ENCODE results near the gene SCN4B. TPM values are rescaled to one million over a fixed set of nuclear protein-coding genes. Genes with fewer than 3 reads are reported as not detected.

Gene SCN4B
- total and polyA plus RNA-seq, 2 of the 8 experiments (the other 6 are each of a cell fraction or from before 2014, with no cell fraction given) = 2.8 to 4.9 TPM

- no peaks in the 10 kb centered on the region for H4K20me1 ChIP-seq (replicated peaks in 1 of 2; ENCODE audit: control insufficient read depth in 1 of 2, insufficient read depth in 2 of 2, low read length in 2 of 2)
- H3K27me3 ChIP-seq (replicated peaks in 1 of 4; ENCODE audit: control insufficient read depth in 3 of 4, extremely low read depth in 1 of 4, insufficient read depth in 3 of 4, low read length in 3 of 4) = no peaks in the 10 kb centered on the region
- no peak overlapping the region for H3K23ac ChIP-seq (ENCODE audit: insufficient read length)
- H2BK12ac ChIP-seq (ENCODE audit: low read depth, low read length) = no peak overlapping the region
- H3K14ac ChIP-seq (ENCODE audit: insufficient read length) = no peak overlapping the region
- CTCF ChIA-PET (ENCODE audit: partially characterized antibody) = interaction anchor here (0.6 to 2.4 kb wide), 3 partner anchors 15 to 104 kb away, joined by 3 to 11 read pairs (median 3); no protein-coding TSS in a partner anchor
- H2AFZ ChIP-seq (ENCODE audit: low read length) = no peak overlapping the region
- no peaks in the 10 kb centered on the region; a peak in 1 of 7 replicates for H3K4me1 ChIP-seq (replicated peaks in 1 of 4; ENCODE audit: control insufficient read depth in 3 of 4, insufficient read depth in 4 of 4, low read length in 3 of 4)
- WGBS, 2 experiments (ENCODE audit: extremely low coverage in 1 of 2, insufficient coverage in 1 of 2, insufficient read length in 1 of 2, insufficient replicate concordance in 2 of 2, low coverage in 1 of 2, low lambda C conversion rate in 2 of 2, missing lambda C conversion rate in 1 of 2) = 84% methylated on average over 6 of the region's 6 CpGs; no CpG with 5 or more reads in 1 of the 2 experiments
- no peak overlapping the region for H3K4me3 ChIP-seq (ENCODE audit: extremely low read depth in 1 of 4, insufficient read depth in 2 of 4, low read depth in 3 of 4, low read length in 4 of 4)
- H3K79me2 ChIP-seq (ENCODE audit: control insufficient read depth in 1 of 2, insufficient read depth in 2 of 2, low read length in 2 of 2) = no peaks in the 10 kb centered on the region
- no peak overlapping the region for H3K4ac ChIP-seq (replicated peaks; ENCODE audit: insufficient read length, low read depth, low read length)
- no peaks in the 10 kb centered on the region for H3K36me3 ChIP-seq (ENCODE audit: control insufficient read depth in 2 of 4, insufficient read depth in 4 of 4, low read length in 3 of 4)
- TF ChIP-seq RBBP5 (IDR thresholded peaks at IDR 0.05; ENCODE audit: borderline replicate concordance, low read depth, low read length) = no peak
- TF ChIP-seq CREB1 (IDR thresholded peaks at IDR 0.05) = no peak
- no peak for TF ChIP-seq KDM5A (IDR thresholded peaks at IDR 0.05; ENCODE audit: low read length)
- no peak for TF ChIP-seq EZH2 (IDR thresholded peaks at IDR 0.05; ENCODE audit: low read depth, low read length, severe bottlenecking)
- no peak for TF ChIP-seq ASH2L (IDR thresholded peaks at IDR 0.05; ENCODE audit: low read length)
- TF ChIP-seq GTF2F1 (IDR thresholded peaks at IDR 0.05; ENCODE audit: borderline replicate concordance, low read depth, low read length) = no peak
- TF ChIP-seq USF2 (IDR thresholded peaks at IDR 0.05; ENCODE audit: low read length) = no peak
- TF ChIP-seq HDAC2 (IDR thresholded peaks at IDR 0.05; ENCODE audit: borderline replicate concordance in 1 of 2, low read depth in 2 of 2, low read length in 2 of 2) = no peak
- TF ChIP-seq MAX (IDR thresholded peaks at IDR 0.05) = no peak
- no peak overlapping the region for H2BK5ac ChIP-seq (ENCODE audit: low read depth, low read length)
- H4K91ac ChIP-seq (replicated peaks; ENCODE audit: insufficient read length, low read length) = no peak overlapping the region
- no peak overlapping the region for H3K18ac ChIP-seq (ENCODE audit: extremely low read depth, low read length)
- FAIRE-seq (no peak), DNase-seq (ENCODE audit: low read depth in 1 of 2, low spot score in 2 of 2) (no peak)
- H4K8ac ChIP-seq (ENCODE audit: extremely low read depth, insufficient read depth, low read length) = no peak overlapping the region
- POLR2A ChIA-PET (ENCODE audit: partially characterized antibody) = no interaction called here
- no peak overlapping the region for H3K9ac ChIP-seq (replicated peaks in 1 of 4; ENCODE audit: extremely low read depth in 1 of 4, low read depth in 3 of 4, low read length in 3 of 4)
- no peak overlapping the region for H3K27ac ChIP-seq (ENCODE audit: low read depth, low read length)
- H3K79me1 ChIP-seq (ENCODE audit: low read depth, low read length) = no peaks in the 10 kb centered on the region
- no peak overlapping the region for H2BK120ac ChIP-seq (replicated peaks; ENCODE audit: low read depth, low read length)
- no peak overlapping the region for H2BK15ac ChIP-seq (ENCODE audit: low read length)
- no peak overlapping the region for H3K56ac ChIP-seq (replicated peaks; ENCODE audit: insufficient read length, low read depth, low read length)
- H4K5ac ChIP-seq (ENCODE audit: insufficient read length, low read depth, low read length) = no peak overlapping the region
- no peak overlapping the region for H3K4me2 ChIP-seq (ENCODE audit: insufficient read depth in 1 of 2, low read depth in 2 of 2, low read length in 2 of 2)
- no peak overlapping the region for H2AK5ac ChIP-seq (ENCODE audit: low read depth, low read length)
- no peaks in the 10 kb centered on the region for H3K9me3 ChIP-seq (ENCODE audit: insufficient read depth in 2 of 2, low read depth in 1 of 2, low read length in 1 of 2)
- no peak overlapping the region for H2BK20ac ChIP-seq (ENCODE audit: low read length)
- 0 out of 2 replicates have a peak, but pooled peaks cover 1% of the 10 kb centered on the region for H3K23me2 ChIP-seq (ENCODE audit: low read depth, low read length)
Measured at GRCh38 chr11:118186346-118187107, 33.9 kb upstream of the SCN4B start.

All from H1 (cell line).